A673 (cell line): ENCODE data around the gene FHIT. TPM values are rescaled to one million over a fixed set of nuclear protein-coding genes. Genes with fewer than 3 reads are reported as not detected.

ENCODE experiments used
- BruUV-seq: library from RNA; stranded (reverse); fragments of 400-500 nt; replicated peaks from 2 replicates; lab custom pipeline; 2021; lab: Mats Ljungman, UMichigan
- CTCF ChIA-PET: fragments of 300-600 bp; sonication (Branson Sonifier 250); formaldehyde crosslinking; loops from one replicate; lab custom pipeline; 2022; ENCODE audit warnings: antibody characterized with exemption; lab: Charles Lee
- POLR2A ChIA-PET: fragments of 300-600 bp; sonication (Branson Sonifier 250); formaldehyde crosslinking; loops from one replicate; lab custom pipeline; 2022; ENCODE audit warnings: antibody characterized with exemption; ENCODE audit not compliant: low non-redundant PET; lab: Charles Lee
- DNase-seq: peaks from one replicate; pipeline ENCODE4 v3.0.0-alpha.2; 2015; ENCODE audit warnings: low spot score
- H3K27ac ChIP-seq: fragments of 200-600 bp; sonication (generic); 2 replicates; pipeline ENCODE4 v1.5.1; 2016; ENCODE audit warnings: mixed run types, low read depth, mild to moderate bottlenecking, mixed read lengths, antibody characterized with exemption, low read length; ENCODE audit not compliant: poor library complexity, severe bottlenecking
- H3K27me3 ChIP-seq: fragments of 200-600 bp; sonication (generic); replicated peaks from 2 replicates; pipeline ENCODE4 v1.6.1; 2017; ENCODE audit warnings: mixed run types, low read depth, mild to moderate bottlenecking, mixed read lengths, antibody characterized with exemption, low read length; ENCODE audit not compliant: insufficient read depth, poor library complexity
- H3K36me3 ChIP-seq: fragments of 200-600 bp; sonication (generic); 2 replicates; pipeline ENCODE4 v1.6.1; 2016; ENCODE audit warnings: mixed run types, mild to moderate bottlenecking, mixed read lengths, antibody characterized with exemption, low read length; ENCODE audit not compliant: insufficient read depth, poor library complexity, severe bottlenecking
- H3K4me1 ChIP-seq: fragments of 200-600 bp; sonication (generic); 2 replicates; pipeline ENCODE4 v1.6.1; 2017; ENCODE audit warnings: mixed run types, mild to moderate bottlenecking, mixed read lengths, antibody characterized with exemption, low read length; ENCODE audit not compliant: insufficient read depth, poor library complexity, severe bottlenecking
- H3K4me3 ChIP-seq: fragments of 200-600 bp; sonication (generic); 2 replicates; pipeline ENCODE4 v1.5.1; 2016; ENCODE audit warnings: low read depth, mixed run types, mild to moderate bottlenecking, mixed read lengths, low read length; ENCODE audit not compliant: poor library complexity, severe bottlenecking
- H3K9me3 ChIP-seq: fragments of 200-600 bp; sonication (generic); 2 replicates; pipeline ENCODE4 v1.6.1; 2016; ENCODE audit warnings: mixed run types, low read depth, mild to moderate bottlenecking, mixed read lengths, antibody characterized with exemption, low read length; ENCODE audit not compliant: poor library complexity, severe bottlenecking
- CTCF ChIP-seq: fragments of 300-800, 200-600 bp; sonication (generic); conservative IDR thresholded peaks from 2 replicates; pipeline ENCODE4 v1.5.1; 2017; ENCODE audit warnings: low read depth, mild to moderate bottlenecking, antibody characterized with exemption, low read length, moderate library complexity, mixed read lengths
- EZH2 ChIP-seq: fragments of 200-600 bp; sonication (generic); IDR thresholded peaks from 2 replicates; pipeline ENCODE4 v1.6.1; 2017; ENCODE audit warnings: borderline replicate concordance, low read depth, mild to moderate bottlenecking, mixed read lengths, antibody characterized with exemption, low read length; ENCODE audit not compliant: poor library complexity, severe bottlenecking
- intact Hi-C: fragments of 100-400 bp; cut with micrococcal nuclease; formaldehyde crosslinking; loops from one replicate; pipeline ENCODE4 v1.10.0; 2022; ENCODE audit not compliant: unreplicated experiment
- total RNA-seq: library from RNA; stranded (reverse); gene quantifications from 2 replicates; pipeline ENCODE4 v1.2.3, GENCODE V29; 2021

FHIT gene
- total RNA-seq, 1 experiment from 2014 or later, result not detected

GRCh38 chr3:60402931-60403330 is 848.3 kb downstream of the FHIT start:
- Histone ChIP-seq H3K36me3 (no peaks in the 10 kb centered on the region), H3K27ac (no peak overlapping the region), H3K4me1 (no peaks in the 10 kb centered on the region), H3K4me3 (no peak overlapping the region), H3K9me3 (no peaks in the 10 kb centered on the region), H3K27me3 (no peaks in the 10 kb centered on the region)
- TF ChIP-seq CTCF, result no peak
- TF ChIP-seq EZH2, result no peak
- intact Hi-C loops, result no loop called here
- ChIA-PET CTCF (no interaction called here), POLR2A (no interaction called here)
- DNase-seq, result no peak
- BruUV-seq, result no TSS peak

- no peak overlapping the region for H3K4me3 ChIP-seq
- ChIA-PET POLR2A (no interaction called here), CTCF (no interaction called here)
- intact Hi-C loops, result no loop called here
- BruUV-seq, result no TSS peak
- no peaks in the 10 kb centered on the region for H3K9me3 ChIP-seq
- no peak for DNase-seq
- no peaks in the 10 kb centered on the region for H3K36me3 ChIP-seq
- H3K27me3 ChIP-seq, result no peaks in the 10 kb centered on the region
- no peak overlapping the region for H3K27ac ChIP-seq
- TF ChIP-seq CTCF, result no peak
- TF ChIP-seq EZH2, result no peak
- H3K4me1 ChIP-seq, result no peaks in the 10 kb centered on the region
Measured at GRCh38 chr3:60399861-60400845, 851.1 kb downstream of the FHIT start.

- TF ChIP-seq EZH2, result no peak
- no peak for TF ChIP-seq CTCF
- no peak overlapping the region for H3K27ac ChIP-seq
- no peaks in the 10 kb centered on the region for H3K36me3 ChIP-seq
- no peaks in the 10 kb centered on the region for H3K4me1 ChIP-seq
- intact Hi-C loops, result no loop called here
- H3K27me3 ChIP-seq, result no peaks in the 10 kb centered on the region
- H3K4me3 ChIP-seq, result no peak overlapping the region
- no peak for DNase-seq
- POLR2A ChIA-PET, result no interaction called here
- no peaks in the 10 kb centered on the region for H3K9me3 ChIP-seq
- BruUV-seq, result no TSS peak
- CTCF ChIA-PET, result no interaction called here
Measured at GRCh38 chr3:60399292-60399691, 852.0 kb downstream of the FHIT start.
